Measurements from ENCODE around the gene COPG1.
"Not testable (repeated sequence)": the region's sequence is repeated elsewhere in the genome, so short reads cannot be mapped to it uniquely, and the experiment has no call there.

COPG1 gene, protein sequence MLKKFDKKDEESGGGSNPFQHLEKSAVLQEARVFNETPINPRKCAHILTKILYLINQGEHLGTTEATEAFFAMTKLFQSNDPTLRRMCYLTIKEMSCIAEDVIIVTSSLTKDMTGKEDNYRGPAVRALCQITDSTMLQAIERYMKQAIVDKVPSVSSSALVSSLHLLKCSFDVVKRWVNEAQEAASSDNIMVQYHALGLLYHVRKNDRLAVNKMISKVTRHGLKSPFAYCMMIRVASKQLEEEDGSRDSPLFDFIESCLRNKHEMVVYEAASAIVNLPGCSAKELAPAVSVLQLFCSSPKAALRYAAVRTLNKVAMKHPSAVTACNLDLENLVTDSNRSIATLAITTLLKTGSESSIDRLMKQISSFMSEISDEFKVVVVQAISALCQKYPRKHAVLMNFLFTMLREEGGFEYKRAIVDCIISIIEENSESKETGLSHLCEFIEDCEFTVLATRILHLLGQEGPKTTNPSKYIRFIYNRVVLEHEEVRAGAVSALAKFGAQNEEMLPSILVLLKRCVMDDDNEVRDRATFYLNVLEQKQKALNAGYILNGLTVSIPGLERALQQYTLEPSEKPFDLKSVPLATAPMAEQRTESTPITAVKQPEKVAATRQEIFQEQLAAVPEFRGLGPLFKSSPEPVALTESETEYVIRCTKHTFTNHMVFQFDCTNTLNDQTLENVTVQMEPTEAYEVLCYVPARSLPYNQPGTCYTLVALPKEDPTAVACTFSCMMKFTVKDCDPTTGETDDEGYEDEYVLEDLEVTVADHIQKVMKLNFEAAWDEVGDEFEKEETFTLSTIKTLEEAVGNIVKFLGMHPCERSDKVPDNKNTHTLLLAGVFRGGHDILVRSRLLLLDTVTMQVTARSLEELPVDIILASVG

DNA sequence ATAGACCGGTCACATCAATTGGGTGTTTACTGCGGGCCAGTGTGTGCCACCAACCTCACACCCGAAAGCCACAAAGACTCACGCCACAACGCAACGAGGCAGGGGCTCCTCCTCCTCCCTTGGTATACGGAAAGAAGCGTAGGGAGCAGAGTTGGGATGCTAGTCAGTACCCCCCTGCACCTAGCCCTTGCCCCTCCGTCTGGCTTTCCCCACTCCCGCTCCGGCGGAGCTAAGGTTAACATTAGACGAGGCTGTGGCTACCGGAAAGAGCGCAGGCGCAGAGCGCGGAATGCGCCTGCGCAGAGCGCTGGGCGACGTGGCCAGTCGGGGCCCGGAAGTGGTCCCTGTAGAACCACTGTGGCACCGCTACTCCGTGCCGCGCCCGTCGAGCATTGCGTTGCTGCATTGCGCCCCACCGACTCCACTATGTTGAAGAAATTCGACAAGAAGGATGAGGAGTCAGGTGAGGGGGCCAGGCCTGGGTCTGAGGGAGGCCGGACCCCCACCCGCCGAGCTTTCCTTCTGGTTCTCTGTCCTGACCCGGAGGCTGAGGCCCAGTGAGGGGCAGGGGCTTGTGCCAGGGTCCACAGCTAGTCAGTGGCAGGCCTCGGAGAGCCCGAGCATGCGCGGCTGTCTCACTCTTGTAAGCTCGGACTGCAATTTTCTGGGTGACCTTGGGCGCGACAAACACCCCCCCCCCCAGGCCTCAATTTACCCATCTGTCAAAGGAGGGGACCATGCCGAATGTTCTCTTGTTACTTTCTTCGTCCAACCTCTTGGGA is at the start of gene COPG1:
Gene COPG1 (plus strand): TSS at position 323 of the 782 bp plus-strand sequence. CDS start 104 bp downstream, at position 427.
- DNase-seq (ENCODE audit: low spot score), result peak; percentile 93
- Mint-ChIP-seq H3K27ac (peak within 1 kb of the TSS; percentile 98), H3K27me3 (ENCODE audit: low read depth) (no peaks in the 10 kb centered on the region), H3K36me3 (ENCODE audit: low read depth) (peaks cover 37% of the 10 kb centered on the region), H3K9me3 (no peaks in the 10 kb centered on the region), H3K4me3 (peak within 1 kb of the TSS; percentile 99), H3K4me1 (ENCODE audit: low read depth) (peaks cover 36% of the 10 kb centered on the region)

- DNase-seq (ENCODE audit: low spot score), result no peak
- H3K4me3 Mint-ChIP-seq, result no peak overlapping the region
- no peaks in the 10 kb centered on the region for H3K9me3 Mint-ChIP-seq
- H3K27me3 Mint-ChIP-seq (ENCODE audit: low read depth), result no peaks in the 10 kb centered on the region
- H3K36me3 Mint-ChIP-seq (ENCODE audit: low read depth), result no peaks in the 10 kb centered on the region
- no peak overlapping the region for H3K27ac Mint-ChIP-seq
- peaks cover 2% of the 10 kb centered on the region for H3K4me1 Mint-ChIP-seq (ENCODE audit: low read depth)
These were observed 44.9 kb upstream of the COPG1 start for GRCh38 chr3:129204473-129204872.

GRCh38 chr3:129205109-129205832 is 44.1 kb upstream of the COPG1 start:
- Mint-ChIP-seq H3K27me3 (ENCODE audit: low read depth) (peaks cover 2% of the 10 kb centered on the region), H3K4me3 (no peak overlapping the region), H3K9me3 (no peaks in the 10 kb centered on the region), H3K4me1 (ENCODE audit: low read depth) (peaks cover 2% of the 10 kb centered on the region), H3K36me3 (ENCODE audit: low read depth) (no peaks in the 10 kb centered on the region), H3K27ac (no peak overlapping the region)
- DNase-seq (ENCODE audit: low spot score), result no peak

GRCh38 chr3:129207479-129207878 is 41.9 kb upstream of the COPG1 start:
- H3K27me3 Mint-ChIP-seq (ENCODE audit: low read depth), result peaks cover 2% of the 10 kb centered on the region
- no peak overlapping the region for H3K4me3 Mint-ChIP-seq
- no peaks in the 10 kb centered on the region for H3K36me3 Mint-ChIP-seq (ENCODE audit: low read depth)
- no peaks in the 10 kb centered on the region for H3K9me3 Mint-ChIP-seq
- no peak overlapping the region for H3K27ac Mint-ChIP-seq
- DNase-seq (ENCODE audit: low spot score), result no peak
- peaks cover 2% of the 10 kb centered on the region for H3K4me1 Mint-ChIP-seq (ENCODE audit: low read depth)

GRCh38 chr3:129211345-129211744 is 38.1 kb upstream of the COPG1 start:
- Mint-ChIP-seq H3K27me3 (ENCODE audit: low read depth) (peaks cover 2% of the 10 kb centered on the region), H3K4me3 (no peak overlapping the region), H3K27ac (no peak overlapping the region), H3K9me3 (no peaks in the 10 kb centered on the region), H3K36me3 (ENCODE audit: low read depth) (no peaks in the 10 kb centered on the region), H3K4me1 (ENCODE audit: low read depth) (peaks cover 2% of the 10 kb centered on the region)
- DNase-seq (ENCODE audit: low spot score), result no peak

GRCh38 chr3:129211772-129212171 is 37.6 kb upstream of the COPG1 start:
- peaks cover 2% of the 10 kb centered on the region for H3K4me1 Mint-ChIP-seq (ENCODE audit: low read depth)
- H3K27me3 Mint-ChIP-seq (ENCODE audit: low read depth), result peaks cover 2% of the 10 kb centered on the region

DNA sequence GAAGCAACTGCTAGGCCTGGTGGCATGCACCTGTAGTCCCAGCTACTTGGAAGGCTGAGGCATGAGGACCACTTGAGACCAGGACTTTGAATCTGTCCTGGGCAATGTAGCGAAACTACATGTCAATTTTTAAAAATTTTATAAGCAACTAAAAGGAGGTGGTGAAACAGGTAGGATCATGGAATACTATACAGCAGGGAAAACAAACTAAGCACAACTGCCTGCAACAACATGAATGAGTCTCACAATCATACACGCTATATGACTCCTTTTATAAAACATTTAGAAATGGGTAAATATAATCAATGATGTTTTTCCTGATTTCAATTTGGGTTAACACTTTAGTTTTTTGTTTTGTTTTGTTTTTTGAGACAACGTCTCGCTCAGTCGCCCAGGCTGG is 36.2 kb upstream of the COPG1 start:
- Mint-ChIP-seq H3K27ac (no peak overlapping the region), H3K4me1 (ENCODE audit: low read depth) (no peaks in the 10 kb centered on the region)

More at GRCh38 chr3:129211772-129212171, 37.6 kb upstream of the COPG1 start:
- Mint-ChIP-seq H3K27ac (no peak overlapping the region), H3K36me3 (ENCODE audit: low read depth) (no peaks in the 10 kb centered on the region), H3K4me3 (no peak overlapping the region), H3K9me3 (no peaks in the 10 kb centered on the region)
- no peak for DNase-seq (ENCODE audit: low spot score)

GRCh38 chr3:129218742-129219141 is 30.7 kb upstream of the COPG1 start:
- H3K27me3 Mint-ChIP-seq (ENCODE audit: low read depth), result peaks cover 3% of the 10 kb centered on the region
- H3K36me3 Mint-ChIP-seq (ENCODE audit: low read depth), result no peaks in the 10 kb centered on the region
- H3K4me1 Mint-ChIP-seq (ENCODE audit: low read depth), result peaks cover 2% of the 10 kb centered on the region
- peak overlapping the region; percentile 11 for H3K27ac Mint-ChIP-seq
- no peak for DNase-seq (ENCODE audit: low spot score)
- no peak overlapping the region for H3K4me3 Mint-ChIP-seq
- H3K9me3 Mint-ChIP-seq, result no peaks in the 10 kb centered on the region

More for the DNA sequence above, 36.2 kb upstream of the COPG1 start:
- H3K36me3 Mint-ChIP-seq (ENCODE audit: low read depth), result no peaks in the 10 kb centered on the region
- peaks cover 2% of the 10 kb centered on the region for H3K27me3 Mint-ChIP-seq (ENCODE audit: low read depth)
- no peak for DNase-seq (ENCODE audit: low spot score)
- H3K9me3 Mint-ChIP-seq, result no peaks in the 10 kb centered on the region
- no peak overlapping the region for H3K4me3 Mint-ChIP-seq

DNA sequence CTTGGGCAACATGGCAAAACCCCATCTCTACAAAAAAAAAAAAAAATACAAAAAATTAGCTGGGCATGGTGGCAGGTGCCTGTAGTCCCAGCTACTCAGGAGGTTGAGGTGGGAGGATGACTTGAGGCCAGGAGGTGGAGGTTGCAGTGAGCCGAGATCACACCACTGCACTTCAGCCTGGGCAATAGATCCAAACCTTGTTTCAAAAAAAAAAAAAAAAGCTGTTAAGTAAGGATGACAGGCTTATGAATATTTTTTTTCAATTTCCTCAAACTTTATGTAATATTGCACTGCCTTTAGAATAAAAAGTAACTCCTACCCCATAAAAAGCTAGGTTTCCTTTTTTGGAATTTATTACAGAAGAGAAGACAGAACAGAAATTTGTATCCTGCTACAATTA is 25.0 kb upstream of the COPG1 start:
- not testable (repeated sequence) for H3K27me3 Mint-ChIP-seq (ENCODE audit: low read depth); H3K36me3 Mint-ChIP-seq (ENCODE audit: low read depth); H3K9me3 Mint-ChIP-seq; DNase-seq (ENCODE audit: low spot score); H3K4me3 Mint-ChIP-seq
- Mint-ChIP-seq H3K27ac (peak overlapping the region; percentile 84), H3K4me1 (ENCODE audit: low read depth) (peaks cover 38% of the 10 kb centered on the region)

DNA sequence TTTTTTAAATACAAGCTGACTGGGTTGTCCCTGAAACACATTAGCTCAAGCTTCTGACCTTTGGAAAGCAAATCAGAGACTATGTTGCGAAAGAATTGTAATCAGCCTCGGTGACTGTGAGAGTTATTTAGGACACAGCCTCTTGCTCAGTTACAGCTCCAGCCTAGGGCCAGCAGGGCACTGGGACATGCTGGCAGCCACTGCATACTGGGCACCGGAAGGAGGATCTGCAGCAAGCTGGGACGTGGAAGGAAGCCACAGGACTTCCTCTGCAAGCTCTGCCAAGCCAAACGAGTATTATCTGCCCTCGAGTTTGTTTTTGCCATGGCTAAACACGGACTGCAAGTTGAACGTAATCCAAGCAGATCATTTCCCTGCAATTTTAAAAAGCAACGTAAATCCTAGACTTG is 24.4 kb upstream of the COPG1 start:
- H3K27ac Mint-ChIP-seq, result peak overlapping the region; percentile 84
- H3K9me3 Mint-ChIP-seq, result no peaks in the 10 kb centered on the region
- no peaks in the 10 kb centered on the region for H3K27me3 Mint-ChIP-seq (ENCODE audit: low read depth)
- peaks cover 2% of the 10 kb centered on the region for H3K36me3 Mint-ChIP-seq (ENCODE audit: low read depth)
- peaks cover 44% of the 10 kb centered on the region for H3K4me1 Mint-ChIP-seq (ENCODE audit: low read depth)
- no peak for DNase-seq (ENCODE audit: low spot score)
- H3K4me3 Mint-ChIP-seq, result peak overlapping the region; percentile 74

- peak; percentile 46 for DNase-seq (ENCODE audit: low spot score)
- Mint-ChIP-seq H3K9me3 (no peaks in the 10 kb centered on the region), H3K27me3 (ENCODE audit: low read depth) (no peaks in the 10 kb centered on the region), H3K4me3 (peak overlapping the region; percentile 61), H3K4me1 (ENCODE audit: low read depth) (peaks cover 53% of the 10 kb centered on the region), H3K36me3 (ENCODE audit: low read depth) (peaks cover 2% of the 10 kb centered on the region), H3K27ac (peak overlapping the region; percentile 91)
These were observed 23.0 kb upstream of the COPG1 start for GRCh38 chr3:129226374-129226773.

- H3K4me3 Mint-ChIP-seq, result peak overlapping the region; percentile 11
- no peaks in the 10 kb centered on the region for H3K9me3 Mint-ChIP-seq
- H3K36me3 Mint-ChIP-seq (ENCODE audit: low read depth), result peaks cover 6% of the 10 kb centered on the region
- H3K27me3 Mint-ChIP-seq (ENCODE audit: low read depth), result no peaks in the 10 kb centered on the region
- no peak for DNase-seq (ENCODE audit: low spot score)
- H3K27ac Mint-ChIP-seq, result peak overlapping the region; percentile 92
- peaks cover 66% of the 10 kb centered on the region for H3K4me1 Mint-ChIP-seq (ENCODE audit: low read depth)
These were observed 20.4 kb upstream of the COPG1 start for GRCh38 chr3:129228891-129229585.
